K562 (cell line): ENCODE measurements around the gene TBCC. TPM values are rescaled to one million over a fixed set of nuclear protein-coding genes. Genes with fewer than 3 reads are reported as not detected.

ENCODE experiments used
- ATAC-seq: fragments of 200-7000 bp; cut with Tn5 transposase; 3 replicates; pipeline ENCODE4 v1.9.1; 2020; ENCODE audit warnings: moderate library complexity
- BruUV-seq: library from RNA; stranded (reverse); fragments of 400-500 nt; replicated peaks from 2 replicates; lab custom pipeline; 2021; lab: Mats Ljungman, UMichigan
- CTCF ChIA-PET: fragments of 300-600 bp; formaldehyde crosslinking; extraction: SDS; loops from one replicate; lab custom pipeline; 2021; ENCODE audit warnings: low intra/inter-chr PET ratio; lab: Yijun Ruan, JAX
- POLR2A ChIA-PET: fragments of 300-600, 350-650 bp; sonication (Branson Sonifier 250); formaldehyde crosslinking; extraction: SDS; loops from one replicate; lab custom pipeline; 2021; ENCODE audit warnings: antibody characterized with exemption, inconsistent platforms; lab: Yijun Ruan, JAX
- DNase-seq, 4 experiments: peaks; one replicate each; pipeline versions ENCODE4 v3.0.0 to v3.0.0-alpha.2; 2011 to 2018; ENCODE audit warnings: low spot score in 3 of 4, mixed read lengths in 3 of 4; ENCODE audit errors: extremely low read depth in 1 of 4
- FAIRE-seq: peaks from 2 replicates; lab custom pipeline; 2011; peaks lifted over from hg19 to GRCh38; lab: Jason Lieb, UNC
- H2AFZ ChIP-seq: 2 replicates; pipeline ENCODE4 v1.6.0; 2011; ENCODE audit warnings: low read depth, low read length, control low read depth, inconsistent platforms
- H3K27ac ChIP-seq: fragments of 200-600 bp; 3 replicates; pipeline ENCODE4 v1.8.0; 2011; ENCODE audit warnings: low read depth, mild to moderate bottlenecking, control low read depth, inconsistent platforms, low read length, moderate library complexity, mixed read lengths; ENCODE audit errors: extremely low read depth
- H3K27me3 ChIP-seq, 2 experiments: fragments of 300-600 bp in 1 of 2; 2 replicates in 1 of 2; 3 replicates in 1 of 2; pipeline versions ENCODE4 v1.6.0 to v1.8.0; 2011; ENCODE audit warnings: inconsistent platforms in 2 of 2, low read length in 2 of 2, mild to moderate bottlenecking in 1 of 2, mixed read lengths in 1 of 2, moderate library complexity in 1 of 2; ENCODE audit not compliant: control insufficient read depth in 2 of 2, insufficient read depth in 2 of 2
- H3K36me3 ChIP-seq: fragments of 300-600 bp; 3 replicates; pipeline ENCODE4 v1.8.0; 2011; ENCODE audit warnings: mild to moderate bottlenecking, low read length, inconsistent platforms; ENCODE audit not compliant: control insufficient read depth, insufficient read depth
- H3K4me1 ChIP-seq, 2 experiments: fragments of 200-600 bp in 1 of 2; replicated peaks in 1 of 2; 2 replicates in 1 of 2; 3 replicates in 1 of 2; pipeline versions ENCODE4 v1.5.1 to v1.8.0; 2011; ENCODE audit warnings: inconsistent platforms in 2 of 2, low read length in 2 of 2, mild to moderate bottlenecking in 1 of 2, mixed read lengths in 1 of 2, moderate library complexity in 1 of 2; ENCODE audit not compliant: control insufficient read depth in 2 of 2, insufficient read depth in 2 of 2
- H3K4me2 ChIP-seq: 2 replicates; pipeline ENCODE4 v1.6.1; 2011; ENCODE audit warnings: low read length, control low read depth, inconsistent platforms, mixed read lengths; ENCODE audit not compliant: insufficient read depth
- H3K4me3 ChIP-seq: fragments of 200-600 bp; sonication (generic), shearing (Covaris generic); 2 replicates; pipeline ENCODE4 v1.5.1; 2016; ENCODE audit warnings: control low read depth, inconsistent platforms
- H3K79me2 ChIP-seq: fragments of 200-600 bp; 3 replicates; pipeline ENCODE4 v1.8.0; 2011; ENCODE audit warnings: low read length, inconsistent platforms; ENCODE audit not compliant: control insufficient read depth, insufficient read depth
- H3K9ac ChIP-seq, 2 experiments: 2 replicates each; pipeline versions ENCODE4 v1.6.0 to v1.6.1; 2011; ENCODE audit warnings: low read depth in 2 of 2, low read length in 2 of 2, control low read depth in 1 of 2, inconsistent platforms in 1 of 2, mild to moderate bottlenecking in 1 of 2, mixed read lengths in 1 of 2; ENCODE audit not compliant: insufficient read depth in 1 of 2
- H3K9me1 ChIP-seq: one replicate; pipeline ENCODE4 v1.6.0; 2011; ENCODE audit warnings: inconsistent platforms, mild to moderate bottlenecking, low read length, moderate library complexity; ENCODE audit not compliant: control insufficient read depth, insufficient read depth
- H3K9me3 ChIP-seq: replicated peaks from 2 replicates; pipeline ENCODE4 v1.5.1; 2011; ENCODE audit warnings: low read depth, low read length, inconsistent platforms; ENCODE audit not compliant: control insufficient read depth, insufficient read depth
- H4K20me1 ChIP-seq: replicated peaks from 2 replicates; pipeline ENCODE4 v1.6.1; 2011; ENCODE audit warnings: low read length, inconsistent platforms, mixed read lengths; ENCODE audit not compliant: control insufficient read depth, insufficient read depth
- KAT2B ChIP-seq: IDR thresholded peaks from one replicate; pipeline ENCODE4 v1.6.1; 2012; ENCODE audit warnings: low read depth, mild to moderate bottlenecking, control low read depth, inconsistent platforms, low read length, moderate library complexity
- STAG1 ChIP-seq: sonication (generic); formaldehyde crosslinking; IDR thresholded peaks from 2 replicates; pipeline ENCODE4 v1.5.0; 2020; ENCODE audit warnings: missing genetic modification reagents, borderline replicate concordance
- USF1 ChIP-seq: sonication (generic); formaldehyde crosslinking; IDR thresholded peaks from 2 replicates; pipeline ENCODE4 v1.9.0; 2022; ENCODE audit warnings: mild to moderate bottlenecking, missing genetic modification reagents
- ZNF23 ChIP-seq: fragments of 250-450 bp; sonication (Bioruptor Pico); IDR thresholded peaks from 2 replicates; pipeline ENCODE4 v1.4.0; 2020; ENCODE audit warnings: mild to moderate bottlenecking
- ZNF316 ChIP-seq: fragments of 450-650 bp; IDR thresholded peaks from 2 replicates; pipeline ENCODE4 v1.6.1; 2016
- WGBS: fragments of 100-300 bp; shearing (Covaris generic); methylation state at CpG from one replicate; pipeline ENCODE4 v1.1.6; 2016; ENCODE audit warnings: low coverage, mixed read lengths; ENCODE audit not compliant: insufficient coverage; ENCODE audit errors: missing lambda C conversion rate; 5-methylcytosine and 5-hydroxymethylcytosine counted together
- in situ Hi-C: fragments of 300-500 bp; cut with MboI; formaldehyde crosslinking; loops from 4 replicates; pipeline ENCODE4 v1.15.0; 2018; ENCODE audit warnings: inconsistent platforms, mixed read lengths
- intact Hi-C: fragments of 100-400 bp; cut with micrococcal nuclease; formaldehyde crosslinking; loops from 2 replicates; pipeline ENCODE4 v1.14.2; 2022
- polyA plus RNA-seq, 8 experiments: library from polyadenylated mRNA; depleted of rRNA in 4 of 8; stranded (reverse) in 5 of 8; unstranded in 3 of 8; fragments of >200 nt; fragmentation: Nextera tagmentation in 2 of 8; fragmentation: Illumina TruSeq in 1 of 8; extraction: Ambion mirVana in 2 of 8; extraction: Trizol in 1 of 8; gene quantifications; 2 replicates each; pipeline versions ENCODE4 v1.2.1 to v1.2.3, GENCODE V29; 2011 to 2014; ENCODE audit warnings: inconsistent platforms in 1 of 8, missing spikeins in 1 of 8
- total RNA-seq, 7 experiments: library from RNA; depleted of rRNA in 6 of 7; stranded (reverse); fragments of >200 nt in 6 of 7; fragmentation: Illumina TruSeq in 2 of 7; extraction: Trizol in 2 of 7; gene quantifications; 2 replicates each; pipeline versions ENCODE4 v1.2.1 to v1.2.3, GENCODE V29; 2011 to 2021; ENCODE audit warnings: low replicate concordance in 1 of 7

The TBCC gene
- total and polyA plus RNA-seq, 9 of the 15 experiments (the other 6 are each of a cell fraction or from before 2014, with no cell fraction given), result 2.8 to 34.1 (median 23.3) TPM

DNA sequence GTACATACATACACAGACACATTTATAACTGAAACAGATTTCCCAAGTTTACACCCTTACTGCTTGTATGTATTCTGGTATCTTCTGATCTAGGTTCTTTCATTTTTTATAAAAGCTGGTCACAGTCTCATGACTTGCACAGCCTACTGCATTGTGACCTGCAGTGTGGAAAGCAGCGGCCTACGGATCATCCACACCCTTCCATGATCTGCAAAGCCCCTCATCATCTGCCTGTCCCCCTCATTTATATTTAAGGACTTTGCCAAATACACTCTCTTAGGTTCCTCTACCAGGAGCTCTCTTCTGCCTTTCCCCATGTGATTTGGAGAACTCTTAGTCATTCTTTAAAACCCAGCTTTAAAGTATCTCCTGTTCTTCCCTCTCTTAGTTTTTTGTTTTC lies 23.9 kb upstream of the TBCC start (continued):
- TF ChIP-seq KAT2B, result no peak
- no peak for TF ChIP-seq ZNF23

DNA sequence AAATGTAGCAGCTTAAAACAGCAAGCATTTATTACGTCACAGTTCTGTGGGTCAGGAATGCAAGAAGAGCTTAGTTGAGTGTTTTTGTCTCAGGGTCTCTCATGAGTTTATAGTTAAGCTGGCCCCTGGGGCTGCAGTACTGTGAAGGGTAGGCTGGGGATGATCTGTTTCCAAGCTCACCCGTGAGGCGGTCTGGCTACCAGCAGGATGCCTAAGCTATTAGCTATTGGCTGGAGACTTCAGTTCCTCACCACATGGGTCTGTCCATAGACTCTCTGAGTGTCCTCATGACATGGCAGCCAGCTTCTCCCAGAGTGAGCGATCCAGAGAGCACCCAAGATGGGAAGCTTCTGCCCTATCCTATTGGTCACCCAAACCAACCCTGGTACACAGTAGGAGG lies 23.1 kb upstream of the TBCC start:
- POLR2A ChIA-PET, result interaction anchor here (0.8 to 2.9 kb wide), 6 partner anchors 9 to 23 kb away, joined by 3 to 14 read pairs (median 9); partner anchors contain the start of gene TBCC
- H3K27me3 ChIP-seq, result no peaks in the 10 kb centered on the region
- in situ Hi-C loops, result no loop called here

More for the DNA sequence above, 23.1 kb upstream of the TBCC start:
- CTCF ChIA-PET, result interaction anchor here (0.6 kb wide), 2 partner anchors 12 to 661 kb away, joined by 3 to 4 read pairs; no protein-coding TSS in a partner anchor
- ATAC-seq (peak; percentile 34), DNase-seq (no peak), FAIRE-seq (no peak)
- 71% methylated on average over 4 of the region's 4 CpGs for WGBS
- no peak overlapping the region for H3K9ac ChIP-seq
- H2AFZ ChIP-seq, result no peak overlapping the region
- no peaks in the 10 kb centered on the region; the same call in 1 of the 2 replicates for H4K20me1 ChIP-seq
- no peak overlapping the region for H3K4me3 ChIP-seq
- no peak overlapping the region for H3K27ac ChIP-seq
- intact Hi-C loops, result no loop called here
- H3K36me3 ChIP-seq, result no peaks in the 10 kb centered on the region
- BruUV-seq, result no TSS peak
- TF ChIP-seq ZNF316 (no peak), STAG1 (CRISPR knock-in tag) (no peak), USF1 (0 out of 2 replicates have a peak, but pooled peaks have one; percentile 13)
- H3K4me1 ChIP-seq, result peaks cover 0 to 4% of the 10 kb centered on the region in 2 experiments; a peak in 1 of 5 replicates
- H3K9me3 ChIP-seq, result no peaks in the 10 kb centered on the region
- no peaks in the 10 kb centered on the region for H3K9me1 ChIP-seq
- H3K4me2 ChIP-seq, result no peak overlapping the region
- H3K79me2 ChIP-seq, result no peaks in the 10 kb centered on the region
